PFSK-1 (cell line): Measurements from ENCODE around the gene IQSEC2.

Experiments
- FOXP2 ChIP-seq: optimal IDR thresholded peaks from 2 replicates; pipeline ENCODE3; 2011; ENCODE audit warnings: borderline replicate concordance, control low read depth, inconsistent platforms; ENCODE audit not compliant: insufficient read depth; ENCODE audit errors: extremely low read length, extremely low read depth
- POLR2AphosphoS5 ChIP-seq: IDR thresholded peaks from 2 replicates; pipeline ENCODE4 v1.6.1; 2012; ENCODE audit warnings: low read depth, mild to moderate bottlenecking, control low read depth, low read length, moderate library complexity
- SIN3A ChIP-seq: IDR thresholded peaks from 2 replicates; pipeline ENCODE4 v1.6.1; 2012; ENCODE audit warnings: mild to moderate bottlenecking, low read length, moderate library complexity, borderline replicate concordance; ENCODE audit not compliant: insufficient read depth
- TAF1 ChIP-seq: IDR thresholded peaks from 2 replicates; pipeline ENCODE4 v1.6.1; 2012; ENCODE audit warnings: low read length, control low read depth, borderline replicate concordance; ENCODE audit not compliant: insufficient read depth
- TF ChIP-seq, protein P1 (sequence below), 2 experiments: IDR thresholded peaks; 2 replicates each; pipeline versions ENCODE4 v1.6.1 to v1.8.0; 2011 to 2012; ENCODE audit warnings: low read depth in 2 of 2, low read length in 2 of 2, control low read depth in 1 of 2, inconsistent platforms in 1 of 2, mild to moderate bottlenecking in 1 of 2, moderate library complexity in 1 of 2; ENCODE audit not compliant: insufficient read depth in 1 of 2

The IQSEC2 gene

DNA sequence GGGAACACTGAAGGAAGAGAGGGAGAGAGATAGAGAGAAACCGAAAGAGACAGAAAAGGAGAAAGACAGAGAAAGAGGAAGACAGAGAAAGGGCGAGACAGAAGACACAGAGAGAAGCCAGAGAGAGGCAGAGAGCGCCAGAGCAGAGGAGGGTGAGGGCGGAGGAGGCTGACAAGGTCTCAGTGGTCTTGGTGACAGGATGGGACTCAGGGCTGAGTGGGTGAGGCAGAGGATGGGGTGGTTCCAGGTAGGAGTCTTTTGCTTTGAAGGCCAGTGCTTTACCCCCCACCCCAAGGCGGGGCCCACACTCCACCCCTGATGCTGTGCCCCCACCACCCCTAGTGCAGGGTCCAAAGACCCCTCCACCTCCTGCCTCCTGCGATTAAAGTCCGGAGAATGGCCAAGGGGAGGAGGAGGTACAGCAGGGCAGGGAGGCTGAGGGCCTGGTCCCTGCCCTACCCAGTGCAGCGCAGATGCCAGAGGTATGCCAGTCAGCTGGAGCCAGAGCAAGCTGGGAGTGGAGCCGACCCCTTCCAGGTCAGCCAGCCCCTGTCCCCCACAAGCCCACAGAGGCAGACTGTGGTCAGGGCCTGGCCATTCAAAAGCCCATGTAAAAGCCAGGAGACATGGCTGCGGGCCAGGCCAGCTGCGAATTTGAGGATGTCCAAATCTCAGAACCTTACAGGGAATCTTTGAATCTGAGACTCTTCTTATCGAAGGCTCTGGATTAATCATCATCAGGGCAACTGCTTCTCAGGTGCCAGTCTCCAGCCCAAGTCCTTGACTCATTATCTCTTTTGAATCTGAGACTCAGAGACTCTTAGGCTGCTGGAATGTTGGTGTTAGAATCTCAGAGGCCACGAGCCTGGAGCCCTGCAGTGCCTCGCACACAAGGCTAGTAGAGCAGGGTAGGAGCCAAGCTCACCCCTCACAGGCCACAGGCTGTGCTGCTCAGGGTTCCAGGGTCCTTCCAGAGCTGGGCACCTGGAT lies 758 bp downstream of the IQSEC2 start:
- no peak for TF ChIP-seq POLR2AphosphoS5
- TF ChIP-seq SIN3A = no peak
- TF ChIP-seq TAF1 = no peak
- TF ChIP-seq, protein P1, sequence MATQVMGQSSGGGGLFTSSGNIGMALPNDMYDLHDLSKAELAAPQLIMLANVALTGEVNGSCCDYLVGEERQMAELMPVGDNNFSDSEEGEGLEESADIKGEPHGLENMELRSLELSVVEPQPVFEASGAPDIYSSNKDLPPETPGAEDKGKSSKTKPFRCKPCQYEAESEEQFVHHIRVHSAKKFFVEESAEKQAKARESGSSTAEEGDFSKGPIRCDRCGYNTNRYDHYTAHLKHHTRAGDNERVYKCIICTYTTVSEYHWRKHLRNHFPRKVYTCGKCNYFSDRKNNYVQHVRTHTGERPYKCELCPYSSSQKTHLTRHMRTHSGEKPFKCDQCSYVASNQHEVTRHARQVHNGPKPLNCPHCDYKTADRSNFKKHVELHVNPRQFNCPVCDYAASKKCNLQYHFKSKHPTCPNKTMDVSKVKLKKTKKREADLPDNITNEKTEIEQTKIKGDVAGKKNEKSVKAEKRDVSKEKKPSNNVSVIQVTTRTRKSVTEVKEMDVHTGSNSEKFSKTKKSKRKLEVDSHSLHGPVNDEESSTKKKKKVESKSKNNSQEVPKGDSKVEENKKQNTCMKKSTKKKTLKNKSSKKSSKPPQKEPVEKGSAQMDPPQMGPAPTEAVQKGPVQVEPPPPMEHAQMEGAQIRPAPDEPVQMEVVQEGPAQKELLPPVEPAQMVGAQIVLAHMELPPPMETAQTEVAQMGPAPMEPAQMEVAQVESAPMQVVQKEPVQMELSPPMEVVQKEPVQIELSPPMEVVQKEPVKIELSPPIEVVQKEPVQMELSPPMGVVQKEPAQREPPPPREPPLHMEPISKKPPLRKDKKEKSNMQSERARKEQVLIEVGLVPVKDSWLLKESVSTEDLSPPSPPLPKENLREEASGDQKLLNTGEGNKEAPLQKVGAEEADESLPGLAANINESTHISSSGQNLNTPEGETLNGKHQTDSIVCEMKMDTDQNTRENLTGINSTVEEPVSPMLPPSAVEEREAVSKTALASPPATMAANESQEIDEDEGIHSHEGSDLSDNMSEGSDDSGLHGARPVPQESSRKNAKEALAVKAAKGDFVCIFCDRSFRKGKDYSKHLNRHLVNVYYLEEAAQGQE (IDR thresholded peaks at IDR 0.05; ENCODE audit: insufficient read depth in 1 of 2, low read depth in 2 of 2, low read length in 2 of 2) = no peak
- no peak for TF ChIP-seq FOXP2

DNA sequence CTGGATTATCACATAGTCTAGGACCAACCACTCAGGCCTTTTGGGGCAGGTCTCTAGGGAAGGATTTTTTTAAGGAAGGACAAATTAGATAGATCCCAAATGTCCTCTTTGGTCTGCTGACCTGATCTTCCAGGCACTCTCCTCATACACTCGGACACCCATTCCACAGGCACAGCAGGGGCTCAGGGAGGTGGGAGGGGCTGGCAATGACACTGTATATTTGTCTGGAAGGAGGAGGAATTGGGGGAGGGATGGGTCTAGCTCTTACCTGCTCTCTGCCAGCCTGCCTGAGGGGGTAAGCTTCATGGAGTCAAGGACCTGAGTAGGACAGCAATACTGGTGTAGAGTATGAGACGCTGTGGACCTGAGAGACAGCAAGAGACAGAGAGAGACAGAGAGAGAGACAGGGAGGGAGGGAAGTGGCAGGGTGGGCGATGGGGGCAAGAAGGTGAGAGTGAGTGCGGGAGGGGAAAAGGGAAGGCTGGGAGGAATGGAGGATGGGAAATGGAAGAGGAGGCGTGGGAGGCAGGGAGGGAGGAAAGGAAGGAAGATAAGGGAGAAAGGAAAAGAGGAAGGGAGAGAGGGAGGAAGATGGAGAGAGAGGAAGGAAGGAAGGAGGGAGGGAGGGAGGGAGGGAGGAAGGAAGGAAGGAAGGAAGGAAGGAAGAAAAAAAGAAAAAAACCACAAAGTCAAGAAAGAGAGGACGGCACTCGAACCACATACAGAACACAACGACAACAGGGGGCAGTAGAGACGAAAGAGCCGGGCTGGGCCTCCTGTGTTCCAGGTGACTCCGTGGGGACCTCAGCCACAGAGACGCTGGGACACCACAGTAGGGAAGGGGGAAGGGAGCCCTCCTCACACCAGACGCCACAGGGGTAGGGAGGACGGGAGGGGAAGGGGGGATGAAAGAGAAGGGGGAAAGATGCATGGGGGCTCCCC lies 1.8 kb downstream of the IQSEC2 start:
- TF ChIP-seq POLR2AphosphoS5 (no peak), FOXP2 (no peak), SIN3A (no peak), TAF1 (no peak)
- TF ChIP-seq, protein P1 (IDR thresholded peaks at IDR 0.05; ENCODE audit: insufficient read depth in 1 of 2, low read depth in 2 of 2, low read length in 2 of 2) = no peak

DNA sequence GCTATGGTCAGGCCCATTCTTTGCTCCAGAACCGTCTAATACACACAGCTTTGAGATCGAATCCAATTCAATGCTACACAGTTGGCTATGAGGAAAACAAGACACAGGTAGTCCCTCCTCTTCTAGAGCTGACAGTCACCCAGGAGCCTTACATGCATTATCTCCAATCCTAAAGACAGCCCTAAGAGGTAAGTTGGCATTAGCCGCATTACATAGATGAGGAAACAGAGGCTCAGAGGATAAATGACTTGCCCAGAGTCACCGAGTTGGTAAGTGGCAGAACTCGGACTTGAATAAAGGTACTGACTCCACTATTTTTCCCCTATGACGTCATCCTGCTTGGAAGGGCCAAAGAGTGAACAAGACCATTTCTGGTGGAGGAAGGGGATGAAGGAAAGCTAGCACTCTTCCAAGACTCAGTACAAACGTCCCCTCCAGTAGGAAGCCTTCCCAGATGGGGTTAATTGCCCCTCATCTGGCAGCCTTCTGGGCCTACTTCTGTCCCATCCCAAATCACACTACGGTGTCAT lies 8.5 kb downstream of the IQSEC2 start:
- TF ChIP-seq, protein P1 (IDR thresholded peaks at IDR 0.05; ENCODE audit: insufficient read depth in 1 of 2, low read depth in 2 of 2, low read length in 2 of 2) = no peak
- TF ChIP-seq SIN3A = no peak
- TF ChIP-seq TAF1 = no peak
- TF ChIP-seq FOXP2 = no peak
- TF ChIP-seq POLR2AphosphoS5 = no peak

DNA sequence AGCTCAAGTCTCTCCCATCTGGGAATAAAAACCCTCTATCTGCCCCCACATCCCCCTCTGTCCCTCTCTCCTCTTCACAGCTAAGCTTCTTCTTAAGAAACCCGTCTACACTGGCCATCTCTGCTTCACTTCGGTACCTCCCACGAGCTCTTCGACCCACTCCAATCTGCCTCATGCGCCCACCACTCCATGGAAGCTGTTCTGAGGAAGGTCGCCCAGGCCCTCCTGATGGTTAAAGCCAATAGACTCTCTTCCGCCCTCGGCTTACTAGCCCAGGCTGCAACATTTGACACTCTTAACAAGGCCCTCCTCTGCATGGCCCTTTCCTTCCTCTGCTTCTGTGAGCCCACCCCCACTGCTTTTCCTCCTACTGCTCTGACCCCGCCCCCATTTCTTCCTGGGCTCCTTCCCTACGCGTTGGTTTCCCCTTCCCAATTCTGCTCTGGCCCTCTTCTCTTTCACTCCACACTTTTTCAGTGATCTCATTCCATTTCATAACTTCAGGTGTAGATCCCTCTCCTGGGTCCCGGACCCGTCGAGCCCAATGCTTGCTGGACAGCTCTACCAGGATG lies 11.8 kb downstream of the IQSEC2 start:
- TF ChIP-seq FOXP2 (no peak), POLR2AphosphoS5 (no peak), TAF1 (no peak), SIN3A (no peak)
- TF ChIP-seq, protein P1 (IDR thresholded peaks at IDR 0.05; ENCODE audit: insufficient read depth in 1 of 2, low read depth in 2 of 2, low read length in 2 of 2) = no peak
